Temporal lobe (tissue), 2 donors: ENCODE measurements around the gene KRTAP16-1. TPM values are rescaled to one million over a fixed set of nuclear protein-coding genes. Genes with fewer than 3 reads are reported as not detected.

ENCODE experiments used
- small RNA-seq: library from RNA; depleted of rRNA; stranded (forward); fragments of <200 nt; gene quantifications from one replicate; pipeline ENCODE3, GENCODE V24; 2014; ENCODE audit warnings: low replicate concordance
- total RNA-seq: library from RNA; depleted of rRNA; stranded (reverse); fragments of >200 nt; gene quantifications from one replicate; pipeline ENCODE4 v1.2.3, GENCODE V29; 2014

KRTAP16-1 gene
- total RNA-seq, 1 donor from 2014 or later: not detected

Small RNA genes within 50 kb of the gene (small RNA-seq; reads per million reads assigned to genes)
- gene KRTAP9-10P: not detected

Other genes with a start within 250 kb of the KRTAP16-1 start
- gene KRTAP2-3, start 249.2 kb downstream of the KRTAP16-1 start, total RNA-seq: not detected
- gene KRTAP2-4, start 243.4 kb downstream of the KRTAP16-1 start, total RNA-seq: not detected
- not detected for gene KRTAP4-7, start 225.2 kb downstream of the KRTAP16-1 start, total RNA-seq
- not detected for gene KRTAP4-8, start 211.2 kb downstream of the KRTAP16-1 start, total RNA-seq
- gene KRTAP4-16, start 207.1 kb downstream of the KRTAP16-1 start, total RNA-seq: not detected
- not detected for gene KRTAP4-9, start 203.9 kb downstream of the KRTAP16-1 start, total RNA-seq
- gene KRTAP4-11, start 190.9 kb downstream of the KRTAP16-1 start, total RNA-seq: not detected
- not detected for gene KRTAP4-12, start 185.1 kb downstream of the KRTAP16-1 start, total RNA-seq
- gene KRTAP4-6, start 168.8 kb downstream of the KRTAP16-1 start, total RNA-seq: not detected
- not detected for gene KRTAP4-5, start 159.5 kb downstream of the KRTAP16-1 start, total RNA-seq
- not detected for gene KRTAP4-4, start 148.6 kb downstream of the KRTAP16-1 start, total RNA-seq
- not detected for gene KRTAP4-3, start 141.1 kb downstream of the KRTAP16-1 start, total RNA-seq
- not detected for gene KRTAP4-2, start 131.1 kb downstream of the KRTAP16-1 start, total RNA-seq
- gene KRTAP4-1, start 124.4 kb downstream of the KRTAP16-1 start, total RNA-seq: not detected
- gene KRTAP9-1, start 119.4 kb downstream of the KRTAP16-1 start, total RNA-seq: not detected
- gene KRTAP9-2, start 82.7 kb downstream of the KRTAP16-1 start, total RNA-seq: not detected
- not detected for gene KRTAP9-3, start 76.9 kb downstream of the KRTAP16-1 start, total RNA-seq
- not detected for gene KRTAP9-8, start 71.3 kb downstream of the KRTAP16-1 start, total RNA-seq
- gene KRTAP9-4, start 59.6 kb downstream of the KRTAP16-1 start, total RNA-seq: not detected
- not detected for gene KRTAP9-9, start 53.9 kb downstream of the KRTAP16-1 start, total RNA-seq
- not detected for gene KRTAP9-6, start 43.9 kb downstream of the KRTAP16-1 start, total RNA-seq
- gene KRTAP9-7, start 33.6 kb downstream of the KRTAP16-1 start, total RNA-seq: not detected
- gene KRTAP29-1, start 6.5 kb downstream of the KRTAP16-1 start, total RNA-seq: not detected
- gene KRTAP17-1, start 6.4 kb upstream of the KRTAP16-1 start, total RNA-seq: not detected
- gene KRT33A, start 41.5 kb upstream of the KRTAP16-1 start, total RNA-seq: not detected
- not detected for gene KRT33B, start 60.5 kb upstream of the KRTAP16-1 start, total RNA-seq
- 0.74 TPM for gene KRT34, start 73.0 kb upstream of the KRTAP16-1 start, total RNA-seq
- gene KRT31, start 88.3 kb upstream of the KRTAP16-1 start, total RNA-seq: 1.2 TPM
- not detected for gene KRT37, start 115.3 kb upstream of the KRTAP16-1 start, total RNA-seq
- gene KRT38, start 131.7 kb upstream of the KRTAP16-1 start, total RNA-seq: not detected
- not detected for gene KRT32, start 158.1 kb upstream of the KRTAP16-1 start, total RNA-seq
- gene KRT35, start 171.8 kb upstream of the KRTAP16-1 start, total RNA-seq: not detected
- gene KRT36, start 180.6 kb upstream of the KRTAP16-1 start, total RNA-seq: not detected
- gene KRT13, start 196.3 kb upstream of the KRTAP16-1 start, total RNA-seq: not detected
- 0.25 TPM for gene KRT15, start 209.6 kb upstream of the KRTAP16-1 start, total RNA-seq
- gene KRT19, start 219.0 kb upstream of the KRTAP16-1 start, total RNA-seq: 11.3 TPM